ENCODE measurements around the gene UTP18.
"Not testable (repeated sequence)": the region's sequence is repeated elsewhere in the genome, so short reads cannot be mapped to it uniquely, and the experiment has no call there.

Gene UTP18

GRCh38 chr17:51260237-51261023 is at the start of gene UTP18:
Gene UTP18 (plus strand): TSS chr17:51260546. CDS start chr17:51260585, 39 bp downstream.
- peak; percentile 98 for DNase-seq

- no peak for DNase-seq
Observed at GRCh38 chr17:51214920-51215319, 45.4 kb upstream of the UTP18 start.

- no peak for DNase-seq
Observed at GRCh38 chr17:51217946-51218345, 42.4 kb upstream of the UTP18 start.

GRCh38 chr17:51221322-51221721 is 39.0 kb upstream of the UTP18 start:
- no peak for DNase-seq

GRCh38 chr17:51224402-51225262 is 35.7 kb upstream of the UTP18 start:
- no peak for DNase-seq

- not testable (repeated sequence) for DNase-seq
Observed at GRCh38 chr17:51225523-51225922, 34.8 kb upstream of the UTP18 start.

GRCh38 chr17:51228161-51228560 is 32.2 kb upstream of the UTP18 start:
- no peak for DNase-seq

GRCh38 chr17:51229889-51230288 is 30.5 kb upstream of the UTP18 start:
- no peak for DNase-seq

- no peak for DNase-seq
Observed at GRCh38 chr17:51230306-51230705, 30.0 kb upstream of the UTP18 start.

GRCh38 chr17:51231999-51232398 is 28.3 kb upstream of the UTP18 start:
- DNase-seq: no peak

- no peak for DNase-seq
Observed at GRCh38 chr17:51234162-51234561, 26.2 kb upstream of the UTP18 start.

GRCh38 chr17:51238255-51238887 is 22.0 kb upstream of the UTP18 start:
- no peak for DNase-seq

- no peak for DNase-seq
Observed at GRCh38 chr17:51240275-51240674, 20.1 kb upstream of the UTP18 start.

GRCh38 chr17:51244041-51244440 is 16.3 kb upstream of the UTP18 start:
- no peak for DNase-seq

GRCh38 chr17:51245535-51245934 is 14.8 kb upstream of the UTP18 start:
- no peak for DNase-seq

- no peak for DNase-seq
Observed at GRCh38 chr17:51250314-51250840, 10.0 kb upstream of the UTP18 start.

- DNase-seq: no peak
Observed at GRCh38 chr17:51251010-51251409, 9.3 kb upstream of the UTP18 start.

GRCh38 chr17:51255673-51256072 is 4.7 kb upstream of the UTP18 start:
- no peak for DNase-seq

- DNase-seq: no peak
Observed at GRCh38 chr17:51256101-51256500, 4.2 kb upstream of the UTP18 start.

- DNase-seq: no peak
Observed at GRCh38 chr17:51257150-51258081, 2.9 kb upstream of the UTP18 start.

GRCh38 chr17:51258756-51259563 is 1.4 kb upstream of the UTP18 start:
- DNase-seq: peak; percentile 20
